NCI-H460 (cell line): Measurements from ENCODE around the gene RANBP17. TPM values are rescaled to one million over a fixed set of nuclear protein-coding genes. Genes with fewer than 3 reads are reported as not detected.
"Not testable (repeated sequence)": the region's sequence is repeated elsewhere in the genome, so short reads cannot be mapped to it uniquely, and the experiment has no call there.

Experiments
- DNase-seq: peaks from one replicate; pipeline ENCODE4 v3.0.0-alpha.2; 2016; ENCODE audit warnings: low read depth; ENCODE audit errors: extremely low read depth
- total RNA-seq: library from RNA; depleted of rRNA; stranded (reverse); fragments of >200 nt; shearing (Covaris generic); gene quantifications from 2 replicates; pipeline ENCODE4 v1.2.3, GENCODE V29; 2014

RANBP17 gene
- total RNA-seq, 1 experiment from 2014 or later, result 11.9 TPM

DNA sequence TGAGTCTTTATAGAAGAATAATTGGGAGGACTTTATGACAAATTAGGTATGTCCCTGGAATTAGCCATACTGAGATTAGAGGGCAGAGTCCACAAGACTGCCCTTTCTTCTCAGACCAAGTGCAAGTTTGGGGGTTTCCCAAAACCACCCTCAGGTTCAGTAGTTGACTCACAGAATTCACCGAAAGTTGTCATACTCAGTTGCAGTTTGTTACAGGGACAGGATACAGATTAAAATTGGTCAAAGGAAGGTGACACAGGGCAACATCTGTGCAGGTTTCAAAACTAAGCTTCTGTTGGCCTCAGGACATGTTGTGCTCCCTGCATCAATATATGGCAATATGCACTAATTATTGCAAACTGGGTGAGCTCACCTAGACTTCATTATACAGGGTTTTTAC is 3.8 kb downstream of the RANBP17 start:
- DNase-seq, result no peak

DNA sequence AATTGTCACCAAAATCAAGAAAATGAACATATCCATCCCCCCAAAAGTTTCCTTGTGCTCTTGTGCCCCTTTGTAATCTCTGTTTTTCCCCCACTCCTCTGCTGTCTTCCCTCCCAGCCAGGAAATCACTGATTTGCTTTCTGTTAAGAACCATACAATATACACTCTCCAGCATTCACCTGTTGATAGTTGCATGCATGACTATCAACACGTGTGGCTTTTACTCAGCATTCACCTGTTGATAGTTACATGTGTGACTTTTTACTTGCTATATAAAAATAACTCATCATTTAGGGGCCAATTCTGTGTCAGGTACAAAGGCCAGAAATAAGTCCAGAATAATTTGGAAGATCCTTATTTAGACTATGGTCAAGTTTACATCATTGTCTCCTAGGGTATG is 6.0 kb downstream of the RANBP17 start:
- no peak for DNase-seq

DNA sequence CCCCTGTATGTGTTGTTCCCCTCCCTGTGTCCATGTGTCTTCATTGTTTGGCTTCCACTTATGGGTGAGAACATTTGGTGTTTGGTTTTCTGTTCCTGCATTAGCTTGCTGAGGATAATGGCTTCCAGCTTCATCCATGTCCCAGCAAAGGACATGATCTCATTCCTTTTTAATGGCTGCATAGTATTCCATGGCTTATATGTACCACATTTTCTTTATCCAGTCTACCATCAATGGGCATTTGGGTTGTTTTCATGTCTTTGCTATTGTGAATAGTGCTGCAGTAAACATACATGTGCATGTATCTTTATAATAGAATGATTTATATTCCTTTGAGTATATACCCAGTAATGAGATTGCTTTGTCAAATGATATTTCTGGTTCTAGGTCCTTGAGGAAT is 8.6 kb downstream of the RANBP17 start:
- not testable (repeated sequence) for DNase-seq

DNA sequence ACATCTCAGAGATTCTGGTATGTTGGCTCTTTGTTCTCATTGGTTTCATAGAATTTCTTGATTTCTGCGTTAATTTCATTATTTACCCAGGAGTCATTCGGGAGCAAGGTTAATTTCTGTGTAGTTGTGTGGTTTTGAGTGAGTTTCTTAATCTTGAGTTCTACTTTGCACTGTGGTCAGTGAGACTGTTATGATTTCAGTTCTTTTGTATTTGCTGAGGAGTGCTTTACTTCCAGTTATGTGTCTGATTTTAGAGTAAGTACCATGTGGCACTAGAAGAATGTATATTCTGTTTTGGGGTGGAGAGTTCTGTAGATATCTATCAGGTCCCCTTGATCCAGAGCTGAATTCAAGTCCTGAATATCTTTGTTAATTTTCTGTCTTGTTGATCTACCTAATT is 12.2 kb downstream of the RANBP17 start:
- DNase-seq, result no peak

DNA sequence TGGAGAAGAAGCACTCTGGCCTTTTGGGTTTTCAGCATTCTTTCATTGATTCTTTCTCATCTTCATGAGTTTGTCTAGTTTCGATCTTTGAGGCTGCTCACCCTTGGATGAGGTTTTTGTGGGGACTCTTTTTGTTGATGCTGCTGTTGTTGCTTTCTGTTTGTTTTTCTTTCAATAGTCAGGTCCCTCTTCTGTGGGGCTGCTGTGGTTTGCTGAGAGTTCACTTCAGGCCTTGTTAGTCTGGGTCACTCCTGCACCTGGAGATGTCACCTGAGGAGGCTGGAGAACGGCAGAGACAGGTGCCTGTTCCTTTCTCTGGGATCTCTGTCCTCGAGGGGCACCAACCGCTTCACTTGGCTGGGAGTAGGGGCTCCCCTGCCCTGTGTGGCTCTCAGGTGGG is 14.0 kb downstream of the RANBP17 start:
- no peak for DNase-seq

DNA sequence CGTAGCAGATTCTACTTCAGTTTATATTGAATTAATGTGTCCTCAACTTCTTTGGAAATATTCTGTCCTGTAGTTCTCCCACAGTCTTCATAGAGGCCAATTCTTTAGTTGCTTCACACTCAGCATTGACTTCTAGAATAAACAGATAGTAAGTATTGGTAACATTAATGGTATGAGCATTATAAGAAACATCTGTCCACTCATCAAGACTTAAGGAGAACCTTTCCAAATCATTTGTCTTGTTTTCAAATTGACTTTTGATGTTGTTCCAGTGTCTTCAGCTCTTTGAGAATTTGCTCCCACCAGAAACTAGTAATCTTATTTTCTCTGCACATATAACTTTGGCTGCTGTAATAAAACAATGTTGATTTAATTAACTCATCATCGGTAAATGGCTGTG is 18.3 kb downstream of the RANBP17 start:
- no peak for DNase-seq

DNA sequence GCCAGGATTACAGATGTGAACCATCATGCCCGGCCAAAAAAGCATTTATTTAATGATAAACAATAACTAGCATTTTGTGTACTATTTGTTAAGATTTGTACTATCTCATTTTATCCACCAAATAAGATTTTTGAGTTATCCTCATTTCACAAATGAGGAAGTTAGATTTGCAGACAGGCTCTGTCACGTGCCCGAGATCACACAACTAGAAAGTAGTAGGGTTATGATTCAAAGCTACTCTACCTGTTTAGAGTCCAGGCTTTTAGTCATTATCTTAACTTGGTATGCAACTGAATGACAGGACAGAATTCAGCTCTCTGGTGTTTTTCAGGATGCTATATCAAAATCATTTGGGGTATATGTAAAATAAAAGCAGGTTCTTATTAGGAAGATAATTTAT is 20.5 kb downstream of the RANBP17 start:
- no peak for DNase-seq

DNA sequence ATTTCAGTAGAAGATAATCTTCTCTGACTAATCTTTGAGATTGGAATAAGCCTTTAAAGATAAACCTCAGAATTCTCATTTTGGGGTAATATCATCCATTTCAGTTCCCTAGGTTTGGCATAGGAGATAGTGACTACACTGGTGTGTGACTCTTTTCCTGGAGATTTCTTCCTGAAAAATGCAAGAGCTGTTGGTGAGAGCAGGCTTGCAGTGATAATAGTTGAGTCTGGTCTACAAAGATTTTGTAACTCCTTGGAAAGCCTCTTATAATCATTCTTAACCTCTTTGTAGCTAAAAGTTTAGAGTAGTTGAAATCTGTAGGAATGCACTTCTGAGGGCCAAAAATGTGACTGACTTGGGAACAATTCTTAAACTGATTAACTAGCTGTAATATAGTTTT is 23.4 kb downstream of the RANBP17 start:
- DNase-seq, result no peak

DNA sequence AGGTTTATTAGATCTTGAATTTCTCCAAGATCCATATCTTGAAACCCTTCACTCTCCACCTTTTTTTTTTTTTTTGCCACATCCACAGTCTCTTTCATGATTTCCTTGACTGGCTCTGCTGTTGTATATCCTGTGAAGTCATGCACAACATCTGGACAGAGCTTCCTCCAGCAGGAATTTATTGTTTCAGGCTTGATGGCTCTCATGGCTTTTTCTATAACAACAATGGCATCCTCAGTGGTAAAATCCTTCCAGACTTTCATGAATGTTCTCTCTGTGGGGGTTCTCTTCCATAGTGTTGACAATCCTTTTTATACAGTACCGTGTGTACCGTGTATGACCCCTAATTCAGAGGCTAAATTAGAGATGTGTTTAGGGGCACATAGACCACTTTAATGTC is 24.0 kb downstream of the RANBP17 start:
- no peak for DNase-seq

DNA sequence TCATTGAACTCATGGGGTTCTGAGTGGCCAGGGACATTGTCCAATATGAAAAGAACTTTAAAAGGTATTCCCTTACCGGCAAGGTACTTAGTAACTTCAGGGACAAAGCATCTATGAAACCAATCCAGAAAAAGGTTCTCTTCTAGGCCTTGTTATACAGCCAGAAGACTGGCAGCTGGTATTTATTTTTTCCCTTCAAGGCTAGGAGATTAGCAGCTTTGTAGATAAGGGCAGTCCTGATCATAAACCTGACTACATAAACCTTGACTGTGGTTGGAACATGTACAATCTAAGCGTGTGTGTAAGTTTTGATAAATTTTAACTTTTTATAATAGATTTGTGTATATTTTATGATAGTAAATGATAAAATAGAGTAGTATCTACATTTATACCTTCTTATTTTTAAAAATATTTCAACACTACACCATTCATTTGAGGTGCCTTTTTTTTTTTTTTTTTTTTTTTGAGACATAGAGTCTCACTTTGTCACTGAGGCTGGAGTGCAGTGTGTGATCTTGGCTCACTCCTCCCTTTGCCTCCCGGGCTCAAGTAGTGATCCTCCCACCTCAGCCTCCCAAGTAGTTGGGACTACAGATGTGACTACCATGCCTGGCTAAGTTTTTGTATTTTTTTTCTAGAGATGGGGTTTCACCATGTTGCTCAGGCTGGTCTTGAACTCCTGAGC is 24.5 kb downstream of the RANBP17 start:
- no peak for DNase-seq

DNA sequence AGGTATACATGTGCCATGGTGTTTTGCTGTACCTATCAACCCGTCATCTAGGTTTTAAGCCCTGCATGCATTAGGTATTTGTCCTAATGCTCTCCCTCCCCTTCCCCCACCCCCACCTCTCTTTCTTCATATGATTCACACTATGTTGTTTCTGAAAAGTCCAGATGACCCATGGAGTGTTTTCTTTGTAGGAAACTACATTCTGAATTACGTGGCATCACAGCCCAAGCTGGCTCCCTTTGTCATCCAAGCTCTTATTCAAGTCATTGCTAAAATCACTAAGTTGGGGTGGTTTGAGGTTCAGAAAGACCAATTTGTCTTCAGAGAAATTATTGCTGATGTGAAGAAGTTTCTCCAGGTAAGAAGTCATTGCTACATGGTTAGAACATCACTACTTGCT is 30.4 kb downstream of the RANBP17 start:
- peak; percentile 40 for DNase-seq

DNA sequence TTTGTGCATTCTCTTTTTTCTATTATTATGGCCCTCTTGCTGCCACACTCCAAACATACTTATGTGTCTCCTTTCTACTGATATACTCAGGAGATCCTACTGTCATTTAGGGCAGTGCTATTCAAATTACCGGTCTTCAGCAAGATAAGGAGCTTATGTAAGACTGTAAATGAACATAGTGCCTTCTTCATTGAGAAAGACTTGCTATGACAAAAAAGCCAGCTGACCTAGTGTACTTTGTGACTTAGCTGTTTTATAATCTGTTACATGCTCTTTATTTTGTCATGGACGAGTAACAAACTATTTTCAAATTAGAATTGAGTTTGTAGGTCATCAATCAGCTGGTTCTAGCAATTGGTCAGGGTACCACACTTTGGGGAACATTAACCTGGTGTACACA is 32.8 kb downstream of the RANBP17 start:
- no peak for DNase-seq

DNA sequence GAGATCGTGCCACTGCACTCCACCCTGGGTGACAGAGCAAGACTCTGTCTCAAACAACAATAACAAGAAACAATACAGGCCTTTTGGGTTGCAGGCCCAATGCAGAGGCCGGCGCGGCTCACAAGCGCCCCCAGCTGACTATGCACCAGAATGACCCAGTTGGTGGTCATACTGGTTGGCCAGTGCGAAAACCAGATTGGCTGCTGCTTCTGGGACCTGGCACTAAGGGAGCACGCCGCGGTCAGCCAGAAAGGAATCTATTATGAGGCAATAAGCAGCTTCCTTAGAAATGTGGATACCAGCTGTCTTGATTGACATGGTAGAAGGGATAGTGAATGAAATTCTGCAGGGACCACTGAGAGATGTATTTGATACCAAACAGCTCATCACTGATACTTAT is 35.0 kb downstream of the RANBP17 start:
- peak; percentile 30 for DNase-seq

DNA sequence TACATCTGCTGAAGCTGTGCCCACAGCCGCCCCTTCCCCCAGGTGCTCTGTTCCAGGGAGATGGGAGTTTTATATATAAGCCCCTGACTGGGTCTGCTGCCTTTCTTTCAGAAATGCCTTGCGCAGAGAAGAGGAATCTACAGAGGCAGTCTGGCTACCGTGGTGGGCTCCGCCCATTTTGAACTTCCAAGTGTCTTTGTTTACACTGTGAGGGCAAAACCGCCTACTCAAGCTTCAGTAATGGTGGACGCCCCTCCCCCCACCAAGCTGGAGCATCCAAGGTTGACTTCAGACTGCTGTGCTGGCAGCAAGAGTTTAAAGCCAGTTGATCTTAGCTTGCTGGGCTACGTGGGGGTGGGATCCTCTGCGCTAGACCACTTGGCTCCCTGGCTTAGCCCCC is 41.3 kb downstream of the RANBP17 start:
- DNase-seq, result no peak

DNA sequence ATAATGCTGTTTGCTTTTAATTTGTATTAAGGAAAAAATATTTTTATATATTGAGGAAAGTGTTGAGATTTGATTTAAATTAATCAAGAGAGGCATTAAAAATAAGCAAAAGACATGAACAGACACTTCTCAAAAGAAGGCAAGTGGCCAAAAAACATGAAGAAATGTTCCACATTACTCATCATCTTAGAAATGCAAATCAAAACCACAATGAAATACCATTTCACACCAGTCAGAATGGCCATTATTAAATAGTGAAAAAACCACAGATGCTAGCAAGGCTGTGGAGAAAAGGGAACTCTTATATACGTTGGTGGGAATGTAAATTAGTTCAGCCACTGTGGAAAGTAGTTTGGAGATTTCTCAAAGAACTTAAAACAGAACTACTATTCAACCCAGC is 45.9 kb downstream of the RANBP17 start:
- DNase-seq, result no peak

DNA sequence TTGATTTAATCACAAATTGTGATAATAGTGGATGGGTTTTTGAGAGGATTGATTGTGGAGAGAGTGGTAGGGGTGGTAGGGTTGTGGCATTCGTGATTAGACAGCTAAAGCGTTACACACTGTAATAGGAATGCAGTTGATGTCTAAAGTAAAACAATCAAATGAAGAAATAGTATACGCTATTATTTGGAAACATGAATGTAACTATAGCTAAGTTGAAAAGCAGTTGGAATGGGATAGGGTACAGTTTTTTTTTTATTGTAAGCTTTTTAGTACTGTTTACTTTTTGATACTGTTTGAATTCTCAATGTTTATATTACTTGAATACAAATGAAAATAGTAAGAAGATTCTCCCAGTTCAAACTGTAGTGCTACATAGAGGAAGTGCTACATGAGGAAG is 51.8 kb downstream of the RANBP17 start:
- DNase-seq, result no peak

DNA sequence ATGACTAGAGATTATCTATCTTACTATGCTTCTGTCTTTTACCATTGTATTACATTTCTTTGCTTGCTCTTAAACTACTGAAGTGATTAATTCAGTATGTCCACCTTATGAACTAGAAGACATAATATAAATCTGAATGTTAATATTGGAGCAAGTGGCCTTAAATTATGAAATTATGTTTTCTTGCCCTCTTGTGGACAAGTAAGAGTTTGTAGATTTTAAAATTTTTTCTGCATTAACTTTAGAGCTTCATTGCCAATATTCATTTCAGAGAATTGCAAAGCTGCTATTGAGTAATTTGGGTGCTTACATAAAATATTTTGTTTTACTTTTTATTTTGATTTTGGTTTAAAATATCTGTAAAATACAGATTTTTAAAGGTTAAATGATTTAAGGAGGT is 55.3 kb downstream of the RANBP17 start:
- no peak for DNase-seq

DNA sequence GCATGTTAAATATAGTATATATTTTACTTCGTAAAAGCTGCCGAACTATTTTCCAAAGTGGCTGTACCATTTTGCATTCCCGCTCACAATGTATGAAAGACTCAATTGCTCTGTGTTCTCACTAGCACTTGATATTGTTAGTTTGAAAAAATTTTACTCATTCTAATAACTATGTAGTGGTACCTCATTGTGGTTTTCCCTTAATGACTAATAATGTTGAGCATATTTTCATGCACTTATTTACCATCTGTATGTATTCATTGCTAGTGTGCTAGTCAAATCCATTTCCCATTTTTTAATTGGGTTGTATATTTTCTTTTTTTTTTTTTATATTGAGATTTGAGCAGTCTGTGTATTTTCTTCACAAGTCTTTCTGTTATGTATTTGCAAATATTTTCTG is 58.4 kb downstream of the RANBP17 start:
- no peak for DNase-seq

DNA sequence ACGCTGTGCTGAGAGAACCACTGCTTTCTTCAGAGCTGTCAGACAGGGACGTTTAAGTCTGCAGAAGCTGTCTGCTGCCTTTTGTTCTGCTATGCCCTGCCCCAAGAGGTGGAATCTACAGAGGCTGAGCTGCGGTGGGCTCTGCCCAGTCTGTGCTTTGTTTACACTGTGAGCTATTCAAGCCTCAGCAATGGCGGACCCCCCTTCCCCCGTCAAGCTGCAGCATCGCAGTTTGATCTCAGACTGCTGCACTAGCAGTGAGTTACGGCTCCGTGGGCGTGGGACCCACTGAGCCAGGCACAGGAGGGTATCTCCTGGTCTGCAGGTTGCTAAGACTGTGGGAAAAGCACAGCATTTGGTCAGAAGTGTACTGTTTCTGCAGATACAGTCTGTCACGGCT is 60.5 kb downstream of the RANBP17 start:
- DNase-seq, result not testable (repeated sequence)

DNA sequence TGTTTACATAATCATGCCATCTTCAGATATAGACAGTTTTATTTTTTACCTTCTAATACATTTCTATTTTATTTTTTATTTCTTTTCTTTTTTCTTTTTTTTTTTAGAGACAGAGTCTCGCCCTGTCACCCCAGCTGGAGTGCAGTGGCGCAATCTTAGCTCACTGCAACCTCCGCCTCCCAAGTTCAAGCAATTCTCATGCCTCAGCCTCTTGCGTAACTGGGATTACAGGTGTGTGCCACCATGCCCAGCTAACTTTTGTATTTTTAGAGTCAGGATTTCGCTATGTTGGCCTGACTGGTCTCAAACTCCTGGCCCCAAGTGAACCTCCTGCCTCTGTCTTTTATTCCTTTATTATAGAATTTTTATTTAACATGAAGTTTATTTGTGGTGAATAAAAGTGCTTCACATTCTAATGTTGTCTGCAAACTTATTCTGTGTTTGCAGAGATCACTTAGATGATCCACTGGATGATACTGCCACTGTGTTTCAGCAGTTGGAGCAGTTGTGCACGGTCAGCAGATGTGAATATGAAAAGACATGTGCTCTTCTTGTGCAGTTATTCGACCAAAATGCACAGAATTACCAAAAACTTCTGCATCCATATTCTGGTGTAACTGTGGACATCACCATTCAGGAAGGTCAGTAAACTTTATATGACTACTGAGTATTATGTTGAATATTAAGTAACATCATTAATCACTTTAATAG is 62.2 kb downstream of the RANBP17 start:
- DNase-seq, result no peak

DNA sequence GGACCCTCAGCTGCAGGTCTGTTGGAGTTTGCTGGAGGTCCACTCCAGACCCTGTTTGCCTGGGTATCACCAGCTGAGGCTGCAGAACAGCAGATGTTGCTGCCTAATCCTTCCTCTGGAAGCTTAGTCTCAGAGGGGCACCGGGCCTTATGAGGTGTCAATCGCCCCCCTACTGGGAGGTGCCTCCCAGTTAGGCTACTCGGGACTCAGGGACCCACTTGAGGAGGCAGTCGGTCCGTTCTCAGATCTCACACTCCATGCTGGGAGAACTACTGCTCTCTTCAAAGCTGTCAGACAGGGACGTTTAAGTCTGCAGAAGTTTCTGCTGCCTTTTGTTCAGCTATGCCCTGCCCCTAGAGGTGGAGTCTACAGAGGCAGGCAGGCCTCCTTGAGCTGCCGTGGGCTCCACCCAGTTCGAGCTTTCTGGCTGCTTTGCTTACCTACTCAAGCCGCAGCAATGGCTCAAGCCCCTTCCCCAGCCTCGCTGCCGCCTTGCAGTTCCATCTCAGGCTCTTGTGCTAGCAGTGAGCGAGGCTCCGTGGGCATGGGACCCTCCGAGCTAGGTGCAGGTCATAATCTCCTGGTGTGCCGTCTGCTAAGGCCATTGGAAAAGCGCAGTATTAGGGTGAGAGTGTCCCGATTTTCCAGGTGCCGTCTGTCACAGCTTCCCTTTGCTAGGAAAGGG is 73.9 kb downstream of the RANBP17 start:
- not testable (repeated sequence) for DNase-seq

DNA sequence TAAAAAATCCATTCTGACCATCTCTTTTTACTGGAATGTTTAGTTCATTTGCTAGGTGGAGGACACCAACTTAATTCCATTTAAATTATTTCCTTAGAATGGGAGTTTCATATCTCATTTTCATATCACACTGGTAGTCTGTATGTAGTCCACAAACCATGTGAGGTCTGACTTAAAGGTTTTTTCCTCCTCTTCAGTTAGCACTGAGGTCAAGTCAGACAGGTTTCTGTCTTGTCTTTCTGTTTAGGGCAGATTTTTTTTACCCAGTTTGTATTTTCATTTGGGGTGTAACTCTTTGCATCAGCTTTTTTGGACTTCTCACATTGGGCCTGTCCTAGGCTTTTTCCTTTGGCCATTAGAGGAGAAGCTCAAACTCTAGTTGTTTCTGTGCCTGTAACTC is 75.3 kb downstream of the RANBP17 start:
- no peak for DNase-seq
